Left kidney (tissue), 2 donors: Measurements from ENCODE around the gene MORN1. TPM values are rescaled to one million over a fixed set of nuclear protein-coding genes. Genes with fewer than 3 reads are reported as not detected.

Source experiments
- DNase-seq: peaks from one replicate; pipeline ENCODE4 v3.0.0-alpha.2; 2013
- polyA plus RNA-seq: library from polyadenylated mRNA; unstranded; fragments of 120-200 nt; gene quantifications from one replicate; pipeline ENCODE4 v1.2.1, GENCODE V29; 2013; ENCODE audit not compliant: insufficient read length

MORN1 gene
- polyA plus RNA-seq, 1 donor, result 16.1 TPM

DNA sequence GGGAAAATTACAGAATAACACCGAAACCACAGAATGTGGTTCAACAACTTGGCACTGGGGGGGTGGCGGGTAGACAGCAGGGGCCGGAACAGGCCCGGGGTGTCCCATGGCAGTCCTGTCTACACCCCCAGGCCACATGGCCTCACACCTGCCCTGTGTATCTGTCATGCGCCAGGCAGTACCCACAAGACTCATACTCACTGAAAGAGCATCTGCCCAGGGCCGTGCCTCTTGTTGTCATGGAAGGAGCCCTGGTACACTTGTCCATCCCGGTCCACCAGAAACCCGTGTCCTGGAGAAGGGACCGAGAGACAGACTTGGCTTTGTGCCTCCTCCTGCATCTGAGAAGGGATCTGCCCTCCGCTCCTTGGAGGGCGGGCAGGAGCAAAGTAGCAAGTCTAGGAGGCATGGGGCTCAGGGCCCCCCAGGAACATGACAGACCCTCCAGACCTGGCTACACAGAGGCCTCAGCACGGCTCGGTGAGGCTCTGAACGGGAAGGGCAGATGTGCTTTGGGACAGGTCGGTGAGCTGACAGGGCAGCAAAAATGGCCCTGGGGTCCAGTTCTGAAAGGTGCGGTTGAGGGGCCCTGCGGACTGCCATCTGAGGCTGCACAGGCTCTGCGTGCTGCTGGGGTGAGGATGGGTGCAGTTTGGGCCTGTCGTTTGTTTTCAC is 5.6 kb downstream of the MORN1 start:
- no peak for DNase-seq

DNA sequence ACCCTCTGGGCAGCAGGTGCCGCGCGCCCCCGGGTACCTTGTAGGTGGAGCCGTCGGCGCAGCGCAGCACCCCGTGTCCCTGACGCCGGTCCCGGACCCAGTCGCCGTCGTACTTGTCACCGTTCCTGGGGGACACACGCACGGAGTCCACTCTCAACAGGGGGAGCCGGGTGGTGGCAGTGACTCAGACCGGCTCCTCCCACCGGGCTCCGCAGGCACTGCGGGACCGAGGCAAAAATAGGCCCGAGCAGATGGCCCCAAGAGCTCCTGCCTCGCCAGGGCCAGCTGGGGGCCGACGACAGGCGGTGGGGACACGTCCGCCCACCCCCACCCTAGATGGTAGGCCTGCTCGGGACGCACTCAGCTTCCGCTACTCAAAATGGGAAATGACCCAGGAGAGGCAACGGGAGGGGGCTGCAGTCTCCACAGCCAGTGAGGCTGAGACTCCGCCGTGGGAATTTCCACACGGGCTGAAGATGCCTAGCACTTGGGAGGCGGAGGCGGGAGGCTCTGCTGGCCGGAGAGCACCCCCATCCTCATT is 6.3 kb downstream of the MORN1 start:
- no peak for DNase-seq

DNA sequence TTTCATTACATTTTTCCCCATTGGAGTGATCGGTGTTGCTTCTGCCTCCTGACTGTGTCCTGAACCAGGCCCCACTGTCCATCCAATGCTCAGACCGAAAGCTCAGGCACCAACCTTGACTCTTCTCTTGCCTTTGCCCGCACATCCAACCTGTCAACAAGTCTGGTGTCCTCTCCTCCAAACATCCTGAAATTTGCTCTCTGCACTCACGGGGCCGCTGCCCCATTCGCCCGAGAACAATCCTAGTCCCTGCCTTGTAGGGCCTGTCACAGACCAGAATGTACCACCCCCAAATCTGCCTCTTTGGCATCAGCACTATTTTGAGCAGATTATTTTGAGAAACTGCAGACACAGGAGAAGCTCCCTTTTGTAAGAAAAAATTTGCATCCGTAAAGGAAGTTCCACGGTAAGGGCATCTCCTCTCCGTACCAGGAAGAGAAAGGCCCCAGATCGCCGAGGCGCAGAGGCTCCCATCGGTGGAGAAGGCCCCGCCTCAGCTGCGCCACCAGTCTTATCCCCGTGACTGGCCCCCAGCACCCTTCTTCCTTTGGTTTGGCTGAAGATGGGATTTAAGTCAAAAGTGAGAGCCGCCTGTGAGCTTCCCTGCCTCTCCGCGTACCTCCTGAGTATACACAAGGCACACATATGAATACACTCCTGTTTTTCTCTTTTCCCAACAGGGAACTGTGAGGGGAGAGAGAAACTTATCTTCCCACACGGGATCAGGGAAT is 7.1 kb downstream of the MORN1 start:
- no peak for DNase-seq

DNA sequence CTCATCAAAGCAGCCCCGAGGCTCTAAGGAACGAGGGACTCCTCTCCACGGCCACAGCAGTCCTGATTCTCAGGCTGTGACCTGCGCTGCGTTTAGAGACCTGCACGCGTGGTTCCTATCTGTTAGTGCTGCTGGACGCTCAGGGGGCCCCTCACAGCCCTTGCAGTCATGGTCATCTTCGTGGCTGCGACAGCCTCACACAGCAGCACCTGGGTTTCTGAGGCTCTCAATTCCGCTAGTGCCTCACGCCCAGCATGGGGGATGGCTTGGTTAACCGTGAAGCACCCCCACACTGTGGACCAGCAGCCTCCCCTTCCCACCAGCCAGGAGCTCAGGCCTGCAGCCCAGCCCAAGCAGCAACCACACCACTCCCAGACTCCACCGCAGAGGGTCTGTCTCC is 7.8 kb downstream of the MORN1 start:
- no peak for DNase-seq

DNA sequence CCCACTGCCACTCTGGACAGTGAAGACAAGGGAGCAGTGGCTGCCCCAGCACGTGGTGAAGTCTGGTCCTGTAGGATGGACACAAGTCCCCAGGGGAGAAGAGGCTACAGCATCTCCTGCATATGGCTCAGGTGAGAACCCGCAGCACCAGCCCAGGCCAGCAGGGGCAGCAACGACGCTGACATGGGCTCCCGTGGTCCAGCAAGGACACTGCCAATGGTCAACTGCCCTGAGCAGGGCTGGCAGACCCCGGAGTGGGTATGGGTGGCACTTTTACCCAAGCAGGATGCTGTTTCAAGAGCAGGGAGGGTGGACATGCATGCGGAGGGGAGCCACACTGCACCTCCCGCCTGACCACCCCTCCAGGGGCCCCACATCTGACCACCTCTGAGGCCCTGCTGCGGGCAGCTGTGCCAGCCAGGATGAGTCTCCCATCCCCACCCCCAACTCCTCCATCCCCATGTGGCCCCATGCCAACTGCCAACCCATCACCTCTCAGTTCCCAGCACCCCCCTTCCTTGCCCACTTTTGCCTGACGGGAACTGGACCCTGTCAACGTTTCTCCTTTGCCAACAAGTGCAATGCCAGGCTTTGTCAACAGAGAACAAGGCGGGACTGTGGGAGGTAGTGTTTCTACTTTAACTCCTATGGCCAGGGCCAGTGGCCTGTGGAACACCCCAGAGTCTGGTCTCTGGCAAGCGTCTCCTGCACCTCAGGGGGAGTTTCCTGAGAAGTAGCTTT is 8.6 kb downstream of the MORN1 start:
- DNase-seq, result no peak

DNA sequence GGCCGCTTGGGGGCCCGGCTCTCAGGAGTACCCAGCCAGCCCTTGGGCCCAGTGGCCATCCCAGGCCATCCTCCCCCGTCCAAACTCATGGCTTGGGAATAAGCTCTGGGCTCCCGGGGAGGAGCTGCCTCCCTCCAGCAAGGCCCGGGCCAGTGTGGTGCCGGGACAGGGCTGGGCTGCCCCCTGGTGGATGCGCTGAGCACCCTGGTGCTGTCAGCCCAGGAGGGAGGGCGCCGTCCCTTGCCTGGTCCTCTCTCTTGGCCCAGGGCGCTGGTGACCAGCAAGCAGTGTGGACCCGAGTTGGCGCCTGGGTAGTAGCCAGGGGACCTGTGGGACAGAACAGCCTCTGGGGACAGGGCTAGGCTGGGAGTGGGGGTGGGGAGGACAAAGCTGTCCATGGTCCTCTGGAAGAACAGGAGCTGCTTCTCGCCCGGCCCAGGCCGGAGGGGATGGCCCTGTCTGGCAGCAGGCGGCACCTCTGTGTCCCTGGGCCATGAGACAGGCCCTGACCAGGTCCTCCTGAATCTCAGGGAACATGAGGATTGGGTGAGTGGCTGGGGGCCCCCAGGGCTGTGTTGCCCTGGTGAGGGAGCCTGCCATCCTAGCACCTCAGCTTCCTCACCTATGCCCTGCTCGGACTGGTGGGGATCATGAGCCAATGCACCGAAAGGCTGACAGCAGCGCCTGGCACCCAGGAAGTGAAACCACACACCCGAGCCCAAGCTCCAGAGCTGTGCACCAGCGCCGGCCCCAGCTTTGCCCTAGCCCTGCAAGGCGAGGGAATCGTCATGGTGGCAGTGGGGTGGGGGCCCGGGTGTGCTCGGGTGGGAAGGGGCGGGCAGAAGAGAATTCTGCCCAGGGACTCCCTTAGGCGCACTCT is 9.4 kb downstream of the MORN1 start:
- peak; percentile 62 for DNase-seq

DNA sequence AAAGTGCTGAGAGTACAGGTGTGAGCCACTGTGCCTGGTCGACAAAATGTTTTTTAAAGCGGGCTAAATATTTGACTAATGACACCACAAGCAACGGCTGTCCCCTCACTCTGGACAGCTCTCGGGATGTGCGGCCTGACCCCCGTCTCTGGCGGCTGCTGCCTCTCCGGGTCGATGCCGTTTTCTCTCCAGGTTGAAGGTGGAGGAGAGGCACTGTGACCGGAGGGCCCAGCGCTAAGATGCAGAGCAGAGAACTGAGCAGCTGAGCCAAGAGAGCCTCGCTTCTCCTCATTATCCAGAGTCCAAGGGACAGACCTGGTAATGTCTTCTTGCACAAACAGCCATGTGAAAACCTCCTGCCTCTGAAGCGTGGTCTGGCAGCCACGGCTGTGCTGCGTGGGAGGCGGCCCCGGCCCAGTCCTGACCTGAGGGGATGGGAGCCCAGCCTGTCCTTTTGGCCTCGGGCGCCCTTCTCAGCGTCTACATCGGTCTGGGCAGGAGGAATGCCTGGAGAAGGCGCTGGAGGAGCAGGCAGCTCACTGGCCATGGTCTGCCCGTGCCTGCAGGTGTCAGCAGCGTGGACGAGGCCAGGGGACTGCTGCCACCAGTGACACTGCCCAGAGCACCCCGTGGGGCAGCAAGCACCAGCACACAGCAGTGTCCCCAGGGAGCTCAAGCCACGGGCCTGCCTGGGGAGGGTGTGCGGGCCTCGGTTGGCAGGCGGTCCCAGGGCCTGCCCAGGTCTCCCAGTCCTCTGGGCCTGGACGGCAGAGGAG is 10.3 kb downstream of the MORN1 start:
- DNase-seq, result no peak

DNA sequence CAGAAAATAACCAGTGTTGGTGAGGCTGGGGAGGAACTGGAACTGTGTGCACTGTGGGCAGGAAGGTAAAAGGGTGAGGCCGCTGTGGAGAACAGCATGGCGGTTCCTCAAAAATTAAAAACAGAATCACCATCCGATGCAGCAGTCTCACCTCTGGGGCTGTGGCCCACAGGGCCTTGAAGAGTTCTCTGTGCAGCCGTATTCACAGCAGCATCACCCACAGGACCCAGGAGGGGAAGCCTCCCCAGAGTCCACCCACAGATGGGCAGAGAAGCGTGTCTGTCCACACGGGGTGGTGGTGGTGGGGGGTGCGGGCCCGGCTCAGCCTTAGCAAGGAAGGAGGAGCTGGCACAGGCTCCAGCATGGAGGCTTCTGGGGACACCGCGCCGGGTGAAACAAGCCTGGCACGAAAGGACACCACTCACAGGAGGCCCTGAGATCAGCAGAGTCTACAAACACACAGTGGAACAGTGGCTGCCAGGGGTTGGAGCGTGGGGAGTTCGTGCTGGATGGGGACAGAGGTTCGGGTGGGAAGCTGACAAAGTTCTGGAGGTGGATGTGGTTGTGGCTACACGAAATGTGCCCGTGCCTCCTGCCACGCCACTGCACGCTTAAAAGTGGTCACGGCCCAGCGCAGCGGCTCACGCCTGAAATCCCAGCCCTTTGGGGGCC is 11.5 kb downstream of the MORN1 start:
- no peak for DNase-seq

DNA sequence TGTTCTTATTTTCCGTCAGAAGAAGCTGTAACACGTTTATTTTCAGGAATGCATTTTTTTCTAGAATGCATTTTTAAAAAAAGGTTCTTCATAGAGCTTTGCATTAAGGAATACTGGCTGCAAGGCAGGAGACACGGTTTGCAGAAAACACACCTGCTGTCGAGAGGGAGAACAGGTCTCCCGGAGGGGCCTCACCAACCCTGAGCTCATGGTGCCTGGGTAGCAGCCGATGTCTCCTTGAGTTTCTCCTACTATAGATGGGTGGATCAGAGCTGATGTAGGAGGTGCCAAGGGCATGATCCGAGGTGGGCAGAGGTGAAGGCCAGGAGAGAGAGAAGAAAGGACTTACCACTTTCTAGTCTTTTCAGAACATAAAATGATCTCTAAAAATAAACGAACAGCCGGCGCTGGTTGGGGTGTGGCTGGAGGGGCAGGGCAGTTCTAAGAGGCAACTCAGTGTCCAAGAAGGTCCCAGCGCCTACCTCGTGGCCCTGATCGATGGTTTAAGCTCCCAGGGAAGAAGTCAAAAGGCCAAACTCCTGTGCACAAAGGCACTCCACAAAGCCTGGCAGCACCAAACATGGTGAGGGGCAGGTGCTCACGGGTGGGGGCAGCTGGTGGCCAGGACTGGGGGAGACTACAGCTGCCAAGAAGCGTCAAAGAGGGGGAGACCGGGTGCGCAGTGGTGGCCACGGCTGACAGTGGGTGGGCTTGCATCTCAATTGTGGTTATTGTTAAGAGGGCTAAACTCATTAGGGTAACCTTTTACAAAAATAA is 12.2 kb downstream of the MORN1 start:
- DNase-seq, result no peak

DNA sequence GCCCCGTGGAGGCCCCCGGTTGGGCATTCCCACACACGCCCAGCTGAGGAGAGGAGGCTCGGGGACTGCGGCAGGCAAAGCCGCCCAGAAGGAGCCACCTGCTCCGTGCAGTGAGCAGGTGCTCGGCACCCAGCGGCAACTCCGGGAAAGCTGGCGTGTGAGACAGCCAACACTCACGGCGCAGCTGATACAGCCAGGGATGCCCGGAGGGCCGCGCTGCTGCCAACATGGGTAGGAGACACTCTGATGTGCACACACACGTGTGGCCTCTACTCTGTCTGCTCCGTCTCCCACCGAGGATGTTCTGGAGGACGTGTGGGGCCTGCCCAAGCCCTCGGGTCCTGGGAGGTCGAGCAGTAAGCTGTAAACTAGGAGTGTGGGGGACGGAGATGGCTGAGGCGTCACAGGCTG is 12.9 kb downstream of the MORN1 start:
- DNase-seq, result no peak

DNA sequence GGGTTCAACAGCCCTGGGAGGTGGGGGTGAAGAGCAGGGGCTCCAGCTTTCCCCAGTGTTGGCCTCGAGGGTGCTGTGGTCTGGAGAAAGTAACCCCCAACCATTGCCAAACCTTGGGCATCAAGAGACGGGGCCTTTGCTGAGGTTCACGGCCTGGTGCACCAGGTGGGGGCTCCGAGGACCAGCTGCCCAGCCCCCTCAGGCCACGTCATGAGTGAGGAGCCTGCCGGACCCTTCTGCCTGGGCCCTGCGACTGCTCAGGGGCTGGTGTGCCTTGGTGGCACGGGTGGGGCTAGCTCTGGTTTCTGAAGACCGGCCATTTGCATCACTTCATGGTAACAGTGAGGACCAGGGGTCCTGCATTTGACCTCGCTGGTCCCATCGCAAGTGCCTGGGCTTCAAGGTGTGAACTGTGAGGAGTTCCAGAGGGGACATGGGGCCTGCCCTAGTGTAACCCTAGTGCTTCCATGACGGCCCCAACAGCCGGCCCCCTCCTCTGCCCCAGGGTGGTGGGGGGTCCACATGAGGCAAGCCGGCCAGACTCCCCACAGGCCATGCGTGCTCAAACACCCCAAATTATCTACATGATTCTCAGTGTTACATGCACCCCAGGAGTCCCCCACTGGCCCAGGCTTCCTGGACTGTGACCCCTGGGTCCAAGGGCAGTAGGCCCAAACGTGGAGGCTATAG is 13.5 kb downstream of the MORN1 start:
- no peak for DNase-seq

DNA sequence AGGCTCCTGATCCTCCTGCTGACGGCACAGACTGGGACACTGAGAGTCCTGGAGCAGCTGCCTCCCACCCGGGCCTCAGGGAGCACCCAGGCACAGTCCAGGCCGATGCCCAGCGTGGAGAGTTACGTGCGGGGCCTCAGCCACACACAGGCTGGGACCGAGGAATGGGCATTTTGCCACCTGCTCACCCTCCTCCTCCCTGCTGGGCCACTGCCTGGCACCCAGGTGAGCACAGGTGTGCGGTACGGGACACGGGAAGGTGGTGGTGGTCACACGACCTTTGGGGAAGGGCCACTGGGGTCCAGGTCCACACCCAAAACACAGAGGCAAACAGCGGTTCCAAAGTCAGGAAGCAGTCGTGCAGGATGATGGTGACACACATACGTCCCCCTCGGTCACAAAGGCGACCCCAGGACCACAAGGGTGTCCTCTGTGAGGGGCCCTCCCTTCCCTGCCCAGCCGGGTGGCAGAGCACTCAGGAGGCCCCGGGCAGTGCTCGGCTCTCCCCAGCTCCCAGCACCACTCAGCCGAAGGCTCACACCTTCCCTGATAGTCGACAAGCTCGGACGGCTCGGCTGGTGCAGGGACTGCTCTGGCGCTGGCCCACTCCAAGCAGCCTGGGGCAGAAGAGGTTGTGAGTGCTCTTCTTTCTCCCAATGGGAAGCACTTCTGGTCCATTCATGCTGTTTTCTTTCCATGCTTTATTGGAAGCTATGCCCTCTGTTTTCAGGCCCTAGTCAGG is 14.3 kb downstream of the MORN1 start:
- DNase-seq, result no peak

DNA sequence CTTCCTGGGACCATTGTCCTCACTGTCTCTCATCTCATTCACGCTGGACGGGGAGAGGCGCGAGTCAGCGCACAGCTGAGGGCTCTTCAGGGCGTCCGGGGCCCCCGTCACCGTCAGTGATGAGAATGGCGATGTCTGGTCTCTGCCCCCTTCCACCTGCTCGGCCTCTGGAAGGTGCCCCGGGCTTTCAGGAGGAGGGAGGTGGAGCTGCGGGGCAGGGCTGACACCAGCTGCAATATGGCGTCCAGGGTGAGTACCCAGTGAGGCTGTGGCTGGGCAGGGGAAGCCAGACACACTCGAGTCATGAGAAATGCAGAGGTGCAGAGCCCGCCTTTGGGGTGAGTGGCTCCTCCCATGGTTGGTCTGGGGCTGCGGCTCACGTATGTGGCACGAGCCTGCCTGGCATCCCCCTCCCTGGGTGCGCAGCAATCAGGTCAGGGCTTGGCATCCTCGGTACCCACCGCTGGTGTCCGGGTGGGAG is 15.1 kb downstream of the MORN1 start:
- no peak for DNase-seq

DNA sequence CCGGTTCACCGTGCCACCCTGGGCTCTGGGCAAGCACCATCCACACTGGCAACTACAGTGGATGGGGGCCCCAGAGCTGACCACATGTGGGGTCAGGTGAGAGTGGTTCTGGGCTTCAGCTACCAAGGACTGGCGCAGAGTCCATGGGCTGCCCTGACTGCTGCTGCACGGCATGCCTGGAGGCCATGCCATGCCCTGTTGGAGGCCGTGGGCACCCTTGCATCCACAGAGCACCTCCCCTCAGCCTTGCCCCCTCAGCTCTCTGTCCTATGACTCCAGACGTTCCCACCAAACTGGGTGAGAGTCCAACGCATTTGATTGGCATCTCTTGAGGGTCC is 15.5 kb downstream of the MORN1 start:
- no peak for DNase-seq

DNA sequence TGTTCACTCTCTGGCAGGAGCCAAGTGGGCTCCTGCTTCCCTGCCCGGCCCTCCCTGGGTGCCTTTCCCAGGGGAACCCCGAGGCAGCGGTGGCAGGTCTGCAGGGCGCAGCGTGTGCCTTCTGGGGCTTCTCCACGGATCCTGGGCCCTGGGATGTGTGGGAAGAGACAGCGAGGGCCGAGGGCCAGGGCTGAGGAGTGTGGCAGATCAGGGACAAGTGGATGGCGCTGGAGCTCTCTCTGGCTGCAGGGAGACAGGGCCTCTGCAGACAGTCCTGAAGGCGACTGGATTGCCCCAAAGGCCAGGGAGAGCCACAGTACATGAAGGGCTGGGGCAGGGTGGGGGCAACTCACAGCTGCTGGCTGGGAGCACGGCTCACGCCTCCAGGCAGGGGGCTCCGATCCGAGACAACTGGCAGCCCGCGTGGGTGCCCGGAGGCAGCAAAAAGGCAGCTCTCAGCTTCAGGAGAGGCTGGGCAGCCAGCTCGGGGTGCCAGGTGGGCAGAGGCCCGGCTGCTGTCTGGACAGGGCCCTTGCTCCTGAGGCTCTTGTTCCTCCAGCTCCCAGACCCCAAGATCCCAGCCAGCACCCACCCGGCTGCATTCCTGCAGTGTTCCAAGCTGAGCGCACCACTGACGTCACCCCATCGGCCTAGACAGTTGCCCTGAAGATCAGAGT is 16.0 kb downstream of the MORN1 start:
- no peak for DNase-seq

DNA sequence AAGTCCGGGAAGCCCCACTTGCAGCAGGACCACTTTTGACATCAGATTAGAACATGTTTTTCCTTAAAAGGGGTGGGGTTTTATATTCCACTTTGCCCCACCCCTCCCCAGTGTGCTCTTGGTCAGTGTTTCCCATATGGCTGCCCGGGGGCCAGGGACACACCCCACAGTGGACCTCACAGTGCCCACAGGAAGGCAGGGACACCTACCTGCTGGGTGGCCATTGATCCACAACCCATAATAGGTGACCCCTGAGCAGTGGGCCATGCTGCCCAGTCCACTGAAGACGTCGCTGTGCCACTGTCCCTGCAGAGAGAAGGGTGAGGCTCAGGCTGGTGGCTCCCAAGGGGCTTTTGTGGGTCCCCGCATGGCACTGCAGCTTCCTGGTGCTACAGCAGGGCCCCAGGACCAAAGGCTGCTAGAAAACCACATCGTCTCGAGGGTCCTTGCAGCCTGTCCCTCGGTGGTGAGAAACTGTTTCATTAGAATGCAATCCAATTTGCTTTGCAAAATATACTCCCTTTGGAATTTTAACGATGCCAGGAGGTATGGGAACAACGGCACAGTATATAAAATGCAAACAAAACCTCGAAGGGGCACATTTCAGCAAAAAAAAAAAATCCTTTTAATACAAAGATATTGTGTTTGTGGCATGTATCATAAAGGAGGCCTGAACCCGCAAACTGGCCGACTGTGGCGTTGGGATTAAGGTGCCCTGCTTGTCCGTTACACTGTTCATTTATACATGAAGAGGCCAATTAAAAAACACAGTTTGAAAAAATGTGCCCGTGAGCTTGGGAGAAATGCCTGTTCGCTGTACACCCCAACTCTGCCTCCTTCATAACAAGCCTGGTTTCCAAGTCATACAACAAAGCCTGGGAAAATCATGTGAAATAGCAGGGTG is 16.9 kb downstream of the MORN1 start:
- no peak for DNase-seq
